Ureter (tissue), 1 donor: ENCODE measurements around the gene IPO4. TPM values are rescaled to one million over a fixed set of nuclear protein-coding genes. Genes with fewer than 3 reads are reported as not detected.
"Not testable (repeated sequence)": the region's sequence is repeated elsewhere in the genome, so short reads cannot be mapped to it uniquely, and the experiment has no call there.

Experiments used
- DNase-seq: peaks from one replicate; pipeline ENCODE4 v3.0.0-alpha.2; 2020; ENCODE audit warnings: low spot score
- total RNA-seq: library from RNA; stranded (reverse); gene quantifications from one replicate; pipeline ENCODE4 v1.2.4, GENCODE V29; 2023
- donor health status: DM: yes; HTN: yes; CAD: no.

IPO4 gene
- total RNA-seq, result 69.1 TPM

GRCh38 chr14:24188251-24189058, at the start of gene IPO4:
Gene IPO4 (minus strand): TSS chr14:24188816. CDS start chr14:24188787, 29 bp downstream.
- DNase-seq, result peak; percentile 98

GRCh38 chr14:24238123-24238522, 49.5 kb upstream of the IPO4 start:
- DNase-seq, result no peak

- DNase-seq, result no peak
These were observed 48.9 kb upstream of the IPO4 start for GRCh38 chr14:24237463-24237955.

- DNase-seq, result no peak
These were observed 48.3 kb upstream of the IPO4 start for GRCh38 chr14:24236689-24237462.

GRCh38 chr14:24235804-24236688, 47.4 kb upstream of the IPO4 start:
- no peak for DNase-seq

- DNase-seq, result no peak
These were observed 45.7 kb upstream of the IPO4 start for GRCh38 chr14:24234095-24235005.

GRCh38 chr14:24233538-24233866, 44.9 kb upstream of the IPO4 start:
- no peak for DNase-seq

- no peak for DNase-seq
These were observed 44.3 kb upstream of the IPO4 start, which contains the start of gene GMPR2 for GRCh38 chr14:24232645-24233537. Gene GMPR2 (plus strand): TSS chr14:24232929. CDS start chr14:24233254, 325 bp downstream.

GRCh38 chr14:24232121-24232644, 43.6 kb upstream of the IPO4 start, which contains the start of gene NEDD8:
Gene NEDD8 (minus strand): TSS chr14:24232367. CDS start chr14:24232267, 100 bp downstream.
- peak; percentile 95 for DNase-seq

- no peak for DNase-seq
These were observed 42.9 kb upstream of the IPO4 start for GRCh38 chr14:24231263-24232120.

- DNase-seq, result no peak
These were observed 40.3 kb upstream of the IPO4 start for GRCh38 chr14:24228902-24229301.

- no peak for DNase-seq
These were observed 37.9 kb upstream of the IPO4 start for GRCh38 chr14:24226473-24226872.

- no peak for DNase-seq
These were observed 36.0 kb upstream of the IPO4 start for GRCh38 chr14:24224618-24225071.

GRCh38 chr14:24222987-24223386, 34.4 kb upstream of the IPO4 start:
- DNase-seq, result not testable (repeated sequence)

GRCh38 chr14:24219521-24219920, 30.9 kb upstream of the IPO4 start:
- DNase-seq, result no peak

- no peak for DNase-seq
These were observed 30.5 kb upstream of the IPO4 start for GRCh38 chr14:24219080-24219479.

- DNase-seq, result not testable (repeated sequence)
These were observed 28.3 kb upstream of the IPO4 start for GRCh38 chr14:24216876-24217275.

- DNase-seq, result no peak
These were observed 27.7 kb upstream of the IPO4 start for GRCh38 chr14:24216345-24216699.
